Stimulated activated naive CD8-positive, alpha-beta T cell treated with anti-CD3 and anti-CD28 coated beads, Interleukin-15, Interleukin-2, amounts not matched to agents 100 U/mL and 50 U/mL, for 24 hours (primary cell): ENCODE results near the gene WIPF3.

Experiments
- ATAC-seq: fragments of 150-1000 bp; cut with Tn5 transposase; one replicate; pipeline ENCODE4 v1.10.0; 2021
- DNase-seq: peaks from one replicate; pipeline ENCODE4 v3.0.0; 2021

Gene WIPF3

GRCh38 chr7:29915481-29916215, 109.3 kb downstream of the WIPF3 start:
- no peak for ATAC-seq
- DNase-seq, result no peak

GRCh38 chr7:29917641-29918040, 111.3 kb downstream of the WIPF3 start:
- DNase-seq (no peak), ATAC-seq (no peak)

- no peak for DNase-seq
- no peak for ATAC-seq
Measured at GRCh38 chr7:29918850-29919249, 112.5 kb downstream of the WIPF3 start.

GRCh38 chr7:29919790-29920189, 113.5 kb downstream of the WIPF3 start:
- ATAC-seq (no peak), DNase-seq (no peak)

- DNase-seq (no peak), ATAC-seq (no peak)
Measured at GRCh38 chr7:29920491-29920890, 114.2 kb downstream of the WIPF3 start.

- ATAC-seq, result peak; percentile 83
- DNase-seq, result peak; percentile 42
Measured at GRCh38 chr7:29921404-29922010, 115.2 kb downstream of the WIPF3 start.

GRCh38 chr7:29922921-29923700, 116.8 kb downstream of the WIPF3 start:
- no peak for DNase-seq
- ATAC-seq, result no peak

- ATAC-seq (no peak), DNase-seq (no peak)
Measured at GRCh38 chr7:29924006-29924405, 117.7 kb downstream of the WIPF3 start.

- peak; percentile 42 for ATAC-seq
- DNase-seq, result no peak
Measured at GRCh38 chr7:29924684-29925083, 118.4 kb downstream of the WIPF3 start.

GRCh38 chr7:29926216-29926615, 119.9 kb downstream of the WIPF3 start:
- DNase-seq (no peak), ATAC-seq (no peak)

GRCh38 chr7:29926741-29927140, 120.4 kb downstream of the WIPF3 start:
- ATAC-seq, result no peak
- no peak for DNase-seq

- no peak for DNase-seq
- ATAC-seq, result no peak
Measured at GRCh38 chr7:29929018-29929807, 122.9 kb downstream of the WIPF3 start.

GRCh38 chr7:29935111-29935510, 128.8 kb downstream of the WIPF3 start:
- DNase-seq (no peak), ATAC-seq (no peak)

- DNase-seq (no peak), ATAC-seq (no peak)
Measured at GRCh38 chr7:29937132-29937531, 130.8 kb downstream of the WIPF3 start.

GRCh38 chr7:29940199-29940598, 133.9 kb downstream of the WIPF3 start:
- ATAC-seq (no peak), DNase-seq (no peak)

GRCh38 chr7:29945259-29945809, 139.0 kb downstream of the WIPF3 start:
- DNase-seq (no peak), ATAC-seq (no peak)

- DNase-seq (no peak), ATAC-seq (no peak)
Measured at GRCh38 chr7:29946428-29947186, 140.3 kb downstream of the WIPF3 start.

- ATAC-seq (no peak), DNase-seq (no peak)
Measured at GRCh38 chr7:29948587-29948986, 142.3 kb downstream of the WIPF3 start.

- DNase-seq (no peak), ATAC-seq (no peak)
Measured at GRCh38 chr7:29950480-29950879, 144.2 kb downstream of the WIPF3 start.

GRCh38 chr7:29951206-29951605, 144.9 kb downstream of the WIPF3 start:
- DNase-seq (no peak), ATAC-seq (no peak)

- ATAC-seq (no peak), DNase-seq (no peak)
Measured at GRCh38 chr7:29953726-29954347, 147.5 kb downstream of the WIPF3 start.
